Caco-2 (cell line): ENCODE data around the gene MOK. TPM values are rescaled to one million over a fixed set of nuclear protein-coding genes. Genes with fewer than 3 reads are reported as not detected.

Source experiments
- BruUV-seq: library from RNA; stranded (reverse); fragments of 400-500 nt; replicated peaks from 2 replicates; lab custom pipeline; 2021; lab: Mats Ljungman, UMichigan
- CTCF ChIA-PET: fragments of 300-600 bp; sonication (Branson Sonifier 250); formaldehyde crosslinking; loops from one replicate; lab custom pipeline; 2022; ENCODE audit warnings: antibody characterized with exemption; lab: Charles Lee
- POLR2A ChIA-PET: fragments of 300-600 bp; sonication (Branson Sonifier 250); formaldehyde crosslinking; loops from one replicate; lab custom pipeline; 2022; ENCODE audit warnings: antibody characterized with exemption; lab: Charles Lee
- DNase-seq, 2 experiments: peaks; one replicate each; pipeline versions ENCODE4 v3.0.0 to v3.0.0-alpha.2; 2020 to 2022
- H3K27me3 ChIP-seq: replicated peaks from 2 replicates; pipeline ENCODE4 v1.6.0; 2011; ENCODE audit warnings: low read length; ENCODE audit not compliant: control insufficient read depth, insufficient read depth
- H3K36me3 ChIP-seq: 2 replicates; pipeline ENCODE4 v1.5.1; 2011; ENCODE audit warnings: low read length; ENCODE audit not compliant: control insufficient read depth, insufficient read depth
- H3K4me1 ChIP-seq: fragments of 250-450 bp; sonication (Bioruptor Pico); 2 replicates; pipeline ENCODE4 v1.5.1; 2020; ENCODE audit warnings: mild to moderate bottlenecking
- H3K4me3 ChIP-seq: 2 replicates; pipeline ENCODE4 v1.5.1; 2011; ENCODE audit warnings: low read depth, mild to moderate bottlenecking, control low read depth, low read length
- H3K9me3 ChIP-seq: fragments of 250-450 bp; sonication (Bioruptor Pico); 2 replicates; pipeline ENCODE4 v1.5.1; 2020; ENCODE audit warnings: mild to moderate bottlenecking, moderate library complexity
- H3K27ac Mint-ChIP-seq: one replicate; pipeline ENCODE4 v1.8.0; 2022; ENCODE audit warnings: mixed read lengths; ENCODE audit not compliant: unreplicated experiment
- H3K27me3 Mint-ChIP-seq: one replicate; pipeline ENCODE4 v1.8.0; 2022; ENCODE audit warnings: mixed read lengths; ENCODE audit not compliant: insufficient read depth, unreplicated experiment
- H3K36me3 Mint-ChIP-seq: one replicate; pipeline ENCODE4 v1.8.0; 2022; ENCODE audit warnings: mild to moderate bottlenecking, mixed read lengths; ENCODE audit not compliant: insufficient read depth, unreplicated experiment
- H3K4me1 Mint-ChIP-seq: one replicate; pipeline ENCODE4 v1.8.0; 2022; ENCODE audit warnings: low read depth, mixed read lengths; ENCODE audit not compliant: unreplicated experiment
- H3K4me3 Mint-ChIP-seq: one replicate; pipeline ENCODE4 v1.8.0; 2022; ENCODE audit warnings: mild to moderate bottlenecking, moderate library complexity, mixed read lengths; ENCODE audit not compliant: unreplicated experiment
- H3K9me3 Mint-ChIP-seq: one replicate; pipeline ENCODE4 v1.8.0; 2022; ENCODE audit warnings: mixed read lengths; ENCODE audit not compliant: unreplicated experiment
- CTCF ChIP-seq, 2 experiments: fragments of 200-600 bp in 1 of 2; IDR thresholded peaks; 1 replicate in 1 of 2; 2 replicates in 1 of 2; pipeline versions ENCODE4 v1.5.1 to v1.8.0; 2011 to 2022; ENCODE audit warnings: antibody characterized with exemption in 1 of 2, control low read depth in 1 of 2, inconsistent platforms in 1 of 2, low read depth in 1 of 2, low read length in 1 of 2, mild to moderate bottlenecking in 1 of 2, moderate library complexity in 1 of 2; ENCODE audit not compliant: insufficient read depth in 1 of 2, severe bottlenecking in 1 of 2, unreplicated experiment in 1 of 2
- intact Hi-C: fragments of 100-400 bp; cut with micrococcal nuclease; formaldehyde crosslinking; loops from one replicate; pipeline ENCODE4 v1.10.0; 2022; ENCODE audit not compliant: unreplicated experiment
- total RNA-seq: library from RNA; stranded (reverse); gene quantifications from 2 replicates; pipeline ENCODE4 v1.2.3, GENCODE V29; 2022

Gene MOK
- total RNA-seq, 1 experiment from 2014 or later, result 1.4 TPM

GRCh38 chr14:102316743-102317563 is 12.0 kb upstream of the MOK start:
- no peaks in the 10 kb centered on the region for H3K9me3 ChIP-seq
- H3K27me3 ChIP-seq, result no peaks in the 10 kb centered on the region
- H3K36me3 ChIP-seq, result no peaks in the 10 kb centered on the region
- Mint-ChIP-seq H3K27me3 (no peaks in the 10 kb centered on the region), H3K9me3 (no peaks in the 10 kb centered on the region), H3K4me1 (peaks cover 32% of the 10 kb centered on the region), H3K27ac (peak overlapping the region; percentile 94), H3K4me3 (peak overlapping the region; percentile 89), H3K36me3 (peaks cover 40% of the 10 kb centered on the region)
- peak overlapping the region; percentile 55 for H3K4me3 ChIP-seq
- DNase-seq, result peak; percentile 93 to 96
- intact Hi-C loops, result loop anchor here (1.0 to 5.0 kb wide), 5 partner anchors 180 to 740 kb away; partner anchors contain the start of genes CDC42BPB, DYNC1H1 and WDR20
- POLR2A ChIA-PET, result interaction anchor here (0.5 to 1.2 kb wide), 8 partner anchors 9 to 224 kb away, joined by 3 to 10 read pairs (median 5); no protein-coding TSS in a partner anchor
- CTCF ChIA-PET, result interaction anchor here (0.5 to 1.3 kb wide), 11 partner anchors 15 to 1365 kb away, joined by 3 to 6 read pairs (median 4); no protein-coding TSS in a partner anchor
- H3K4me1 ChIP-seq, result peaks cover 30% of the 10 kb centered on the region
- no TSS peak for BruUV-seq
- peak; percentile 72 to 88 for TF ChIP-seq CTCF (IDR thresholded peaks at IDR 0.05; ENCODE audit: insufficient read depth in 1 of 2, low read depth in 1 of 2, low read length in 1 of 2, severe bottlenecking in 1 of 2, unreplicated experiment in 1 of 2)

GRCh38 chr14:102316338-102316742 is 11.4 kb upstream of the MOK start:
- POLR2A ChIA-PET, result interaction anchor here (0.5 to 0.6 kb wide), 7 partner anchors 19 to 225 kb away, joined by 3 to 10 read pairs (median 5); no protein-coding TSS in a partner anchor
- no peaks in the 10 kb centered on the region for H3K9me3 ChIP-seq
- no TSS peak for BruUV-seq
- DNase-seq, result peak in 1 of 2 experiments; percentile 52
- H3K4me1 ChIP-seq, result peaks cover 24% of the 10 kb centered on the region
- Mint-ChIP-seq H3K9me3 (no peaks in the 10 kb centered on the region), H3K4me1 (peaks cover 26% of the 10 kb centered on the region), H3K4me3 (peak overlapping the region; percentile 89), H3K36me3 (peaks cover 40% of the 10 kb centered on the region), H3K27ac (peak overlapping the region; percentile 94), H3K27me3 (no peaks in the 10 kb centered on the region)
- no peaks in the 10 kb centered on the region for H3K27me3 ChIP-seq
- intact Hi-C loops, result loop anchor here (2.0 to 5.0 kb wide), 4 partner anchors 179 to 741 kb away; partner anchors contain the start of genes CDC42BPB, DYNC1H1 and WDR20
- CTCF ChIA-PET, result interaction anchor here (0.5 to 1.0 kb wide), 8 partner anchors 15 to 1366 kb away, joined by 3 to 6 read pairs (median 4); no protein-coding TSS in a partner anchor
- no peaks in the 10 kb centered on the region for H3K36me3 ChIP-seq
- no peak for TF ChIP-seq CTCF (IDR thresholded peaks at IDR 0.05; ENCODE audit: insufficient read depth in 1 of 2, low read depth in 1 of 2, low read length in 1 of 2, severe bottlenecking in 1 of 2, unreplicated experiment in 1 of 2)
- peak overlapping the region; percentile 39 for H3K4me3 ChIP-seq

GRCh38 chr14:102315121-102315520 is 10.2 kb upstream of the MOK start:
- peaks cover 13% of the 10 kb centered on the region for H3K4me1 ChIP-seq
- no peaks in the 10 kb centered on the region for H3K27me3 Mint-ChIP-seq
- H3K4me1 Mint-ChIP-seq, result peaks cover 21% of the 10 kb centered on the region
- intact Hi-C loops, result loop anchor here (2.0 to 5.0 kb wide), 4 partner anchors 178 to 742 kb away; partner anchors contain the start of genes CDC42BPB, DYNC1H1 and WDR20
- H3K4me3 ChIP-seq, result no peak overlapping the region
- TF ChIP-seq CTCF (IDR thresholded peaks at IDR 0.05; ENCODE audit: insufficient read depth in 1 of 2, low read depth in 1 of 2, low read length in 1 of 2, severe bottlenecking in 1 of 2, unreplicated experiment in 1 of 2), result no peak
- H3K27ac Mint-ChIP-seq, result no peak overlapping the region
- no TSS peak for BruUV-seq
- ChIA-PET CTCF (interaction anchor here (0.6 to 2.1 kb wide), 6 partner anchors 10 to 252 kb away, joined by 3 to 17 read pairs (median 4); partner anchors contain the start of gene MOK), POLR2A (no interaction called here)
- no peaks in the 10 kb centered on the region for H3K27me3 ChIP-seq
- no peaks in the 10 kb centered on the region for H3K9me3 ChIP-seq
- no peak for DNase-seq
- peaks cover 40% of the 10 kb centered on the region for H3K36me3 Mint-ChIP-seq
- H3K9me3 Mint-ChIP-seq, result no peaks in the 10 kb centered on the region
- H3K36me3 ChIP-seq, result no peaks in the 10 kb centered on the region
- peak overlapping the region; percentile 89 for H3K4me3 Mint-ChIP-seq
